Stimulated activated CD8-positive, alpha-beta memory T cell treated with anti-CD3 and anti-CD28 coated beads, Interleukin-4, amount 100 ng/mL, for 1 hour (primary cell): ENCODE measurements around the gene RPL7A.
"Not testable (repeated sequence)": the region's sequence is repeated elsewhere in the genome, so short reads cannot be mapped to it uniquely, and the experiment has no call there.

Experiments used
- DNase-seq, 2 donors: peaks; one replicate each; pipeline ENCODE4 v3.0.0-alpha.2; 2020; ENCODE audit warnings: low read depth in 2 of 2, low spot score in 1 of 2

RPL7A gene

DNA sequence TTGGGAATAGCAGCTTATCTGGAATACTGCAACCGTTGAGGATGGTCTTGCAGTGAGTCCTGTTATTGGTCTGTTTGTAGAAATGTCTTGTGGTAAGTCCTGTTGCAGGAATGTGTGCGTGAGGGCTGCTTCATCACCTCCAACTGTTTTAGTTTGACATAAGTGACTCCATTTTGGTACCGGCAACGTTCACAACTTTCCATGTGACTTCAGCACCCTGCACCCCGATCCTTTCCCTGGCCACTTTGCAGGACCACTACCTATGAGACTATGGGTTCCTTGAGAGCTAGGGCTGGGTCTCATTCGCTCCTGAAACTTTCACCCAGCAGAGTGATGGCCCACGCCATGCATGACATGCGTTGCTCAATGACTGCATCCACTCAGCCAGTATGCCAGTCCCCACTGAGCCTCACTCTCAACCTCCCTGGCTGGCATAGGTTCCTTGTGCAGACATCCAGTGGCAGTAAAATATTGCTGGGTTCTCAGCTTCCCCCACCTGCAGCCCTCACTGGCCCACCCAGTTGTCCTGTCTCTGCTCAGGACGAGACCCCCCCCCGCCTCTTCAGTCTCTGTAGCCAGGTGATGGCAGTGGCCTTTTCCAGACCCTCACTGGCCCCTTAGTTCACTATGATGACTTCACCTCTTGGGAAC lies 20.1 kb upstream of the RPL7A start:
- DNase-seq: no peak

DNA sequence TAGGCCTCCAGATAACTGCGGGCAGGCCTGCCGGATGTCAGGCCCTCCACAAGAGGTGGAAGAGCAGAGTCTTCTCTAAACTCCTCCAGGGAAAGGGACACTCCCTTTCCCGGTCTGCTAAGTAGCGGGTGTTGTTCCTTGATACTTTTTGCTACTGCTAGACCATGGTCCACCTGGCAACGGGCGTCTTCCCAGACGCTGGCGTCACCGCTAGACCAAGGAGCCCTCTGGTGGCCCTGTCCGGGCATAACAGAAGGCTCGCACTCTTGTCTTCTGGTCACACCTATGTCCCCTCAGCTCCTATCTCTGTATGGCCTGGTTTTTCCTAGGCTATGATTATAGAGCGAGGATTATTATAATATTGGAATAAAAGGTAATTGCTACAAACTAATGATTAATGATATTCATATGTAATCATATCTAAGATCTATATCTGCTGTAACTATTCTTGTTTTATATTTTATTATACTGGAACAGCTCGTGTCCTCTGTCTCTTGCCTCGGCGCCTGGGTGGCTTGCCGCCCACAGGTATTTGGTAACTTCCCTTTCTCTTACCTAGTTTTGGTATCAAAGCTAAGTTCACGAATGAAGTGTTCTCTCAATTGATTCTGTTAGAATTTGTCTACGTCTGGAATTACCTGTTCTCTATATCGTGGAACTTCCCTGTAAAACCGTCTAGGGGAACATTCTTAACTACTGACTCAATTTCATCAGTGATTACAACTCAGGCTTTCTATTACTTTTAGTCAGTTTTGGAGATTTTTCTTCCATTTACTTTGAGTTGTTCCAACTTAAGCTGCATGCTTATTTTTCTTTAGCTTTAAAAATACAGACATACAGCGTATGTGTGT lies 18.5 kb upstream of the RPL7A start:
- not testable (repeated sequence) for DNase-seq

DNA sequence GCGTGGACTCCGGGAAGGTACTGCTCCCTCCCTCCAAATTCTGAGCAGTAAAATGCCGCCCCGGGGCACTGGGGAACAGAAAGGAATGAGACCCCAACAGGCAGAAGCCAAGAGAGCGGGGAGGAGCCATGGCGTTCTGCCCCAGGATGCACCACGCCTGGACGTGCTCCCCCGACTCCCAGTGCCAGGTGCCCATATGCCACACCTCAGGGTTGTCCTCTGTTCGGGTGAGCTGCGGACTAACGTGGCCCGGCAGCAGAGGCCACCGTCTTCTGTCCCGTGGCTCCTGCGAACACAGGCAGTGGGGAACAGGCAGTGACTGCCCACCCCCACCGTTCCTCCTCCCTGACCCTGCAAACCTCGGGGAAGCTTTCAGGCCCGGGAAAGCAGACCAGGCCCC lies 16.8 kb upstream of the RPL7A start:
- DNase-seq: no peak

DNA sequence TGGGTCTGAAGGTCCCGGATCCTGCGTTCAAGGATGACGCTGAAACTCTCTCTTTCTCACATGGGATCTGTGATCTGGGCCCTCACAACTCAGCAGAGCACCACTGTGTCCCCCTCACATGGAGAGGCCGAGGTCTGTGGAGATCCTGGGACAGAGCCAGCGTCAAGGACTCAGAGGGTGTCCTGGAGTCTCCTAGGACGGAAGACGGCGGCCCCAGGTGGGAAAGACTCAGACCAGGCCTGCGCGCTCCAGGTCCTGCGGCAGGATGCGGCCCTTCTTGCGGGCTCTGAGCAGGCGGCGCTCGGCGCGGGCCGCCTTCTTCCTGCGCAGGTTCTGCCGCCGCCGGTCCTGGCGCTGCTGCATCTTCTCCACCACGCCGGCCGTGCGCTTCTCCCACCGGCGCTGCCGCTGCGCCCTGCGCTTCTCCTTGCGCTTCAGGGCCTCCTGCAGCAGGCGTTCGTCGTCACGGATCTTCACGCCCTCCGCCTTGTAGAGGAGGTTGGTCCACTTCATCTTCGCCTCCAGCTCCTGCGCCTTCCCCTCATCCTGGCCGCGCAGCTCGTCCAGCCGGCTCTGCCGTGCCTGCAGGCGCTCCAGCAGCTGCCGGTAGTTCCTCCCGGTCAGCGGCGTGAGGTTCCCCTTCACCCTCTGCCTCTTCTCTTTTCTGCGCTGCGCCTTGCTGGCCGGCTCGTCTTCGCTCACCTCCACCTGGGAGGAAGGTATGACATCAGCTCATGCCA lies 16.2 kb upstream of the RPL7A start:
- DNase-seq: no peak

DNA sequence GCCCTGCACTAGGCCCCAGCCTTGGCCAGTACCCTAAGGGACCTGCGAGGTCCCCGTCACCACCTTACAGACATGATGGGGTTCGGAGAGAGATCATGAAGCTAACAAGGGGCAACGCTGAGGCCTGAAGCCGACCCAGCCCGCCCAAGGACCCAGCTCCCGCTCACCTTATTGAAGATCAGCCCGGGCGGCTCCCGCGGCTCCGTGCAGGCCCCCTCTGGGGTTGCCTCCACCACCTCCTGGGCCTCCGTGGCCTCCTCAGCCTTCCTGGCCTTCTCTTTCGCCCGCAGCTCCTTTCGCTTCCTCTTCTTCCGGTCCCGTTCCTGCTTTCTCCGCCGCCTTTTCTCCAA lies 15.7 kb upstream of the RPL7A start:
- no peak for DNase-seq

DNA sequence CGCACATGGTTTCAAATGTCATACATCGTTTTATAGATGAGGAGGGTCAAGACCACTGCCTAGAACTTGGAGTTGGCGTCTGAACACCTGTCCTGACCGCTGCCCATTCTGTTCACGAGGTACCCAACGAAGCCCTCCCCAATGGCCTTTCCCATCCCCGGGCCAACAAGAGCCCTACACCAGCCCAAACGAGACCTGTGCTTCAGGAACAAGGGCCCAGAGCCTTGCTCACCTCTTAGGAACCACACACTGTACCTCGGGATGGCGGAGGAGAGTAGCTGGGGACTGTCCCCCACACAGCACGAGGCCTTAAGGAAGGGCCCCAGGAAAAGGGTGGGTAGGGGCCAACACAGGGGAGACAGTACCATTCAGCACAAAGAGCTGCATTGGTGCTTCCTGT lies 15.0 kb upstream of the RPL7A start:
- no peak for DNase-seq

- no peak for DNase-seq
Observed at GRCh38 chr9:133333566-133333965, 14.5 kb upstream of the RPL7A start.

DNA sequence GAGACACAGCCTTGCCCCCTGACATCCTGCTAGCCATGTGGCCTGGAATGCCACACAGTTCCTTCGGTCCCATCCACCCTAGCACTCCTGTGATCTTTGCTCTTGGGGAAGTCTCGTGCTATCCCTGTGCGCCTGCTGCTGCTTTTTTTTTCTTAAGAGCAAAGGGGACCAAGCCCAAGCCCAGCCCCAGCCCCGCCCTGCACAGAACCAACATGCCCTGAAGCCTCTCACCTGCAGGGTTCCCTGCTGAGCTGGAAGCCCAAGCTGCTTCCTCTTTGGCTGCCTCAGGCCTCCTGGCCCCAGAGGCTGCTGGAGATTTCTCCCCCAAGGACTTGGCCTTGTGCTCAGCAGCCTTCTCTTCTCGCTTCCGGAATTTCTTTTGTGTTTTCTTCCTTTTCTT lies 13.9 kb upstream of the RPL7A start:
- no peak for DNase-seq

DNA sequence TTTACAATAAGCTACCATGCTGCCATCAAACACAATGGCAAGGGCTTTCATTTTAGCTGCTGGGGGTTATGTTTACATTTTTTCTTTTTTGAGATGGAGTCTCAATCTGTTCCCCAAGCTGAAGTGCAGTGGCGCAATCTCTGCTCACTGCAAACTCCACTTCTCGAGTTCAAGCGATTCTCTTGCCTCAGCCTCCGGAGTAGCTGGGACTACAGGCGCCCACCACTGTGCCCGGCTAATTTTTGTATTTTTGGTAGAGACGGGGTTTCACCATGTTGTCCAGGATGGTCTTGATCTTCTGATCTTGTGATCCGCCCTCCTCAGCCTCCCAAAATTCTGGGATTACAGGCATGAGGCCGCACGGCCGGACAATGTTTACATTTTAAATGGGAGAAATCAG lies 13.1 kb upstream of the RPL7A start:
- DNase-seq: not testable (repeated sequence)

DNA sequence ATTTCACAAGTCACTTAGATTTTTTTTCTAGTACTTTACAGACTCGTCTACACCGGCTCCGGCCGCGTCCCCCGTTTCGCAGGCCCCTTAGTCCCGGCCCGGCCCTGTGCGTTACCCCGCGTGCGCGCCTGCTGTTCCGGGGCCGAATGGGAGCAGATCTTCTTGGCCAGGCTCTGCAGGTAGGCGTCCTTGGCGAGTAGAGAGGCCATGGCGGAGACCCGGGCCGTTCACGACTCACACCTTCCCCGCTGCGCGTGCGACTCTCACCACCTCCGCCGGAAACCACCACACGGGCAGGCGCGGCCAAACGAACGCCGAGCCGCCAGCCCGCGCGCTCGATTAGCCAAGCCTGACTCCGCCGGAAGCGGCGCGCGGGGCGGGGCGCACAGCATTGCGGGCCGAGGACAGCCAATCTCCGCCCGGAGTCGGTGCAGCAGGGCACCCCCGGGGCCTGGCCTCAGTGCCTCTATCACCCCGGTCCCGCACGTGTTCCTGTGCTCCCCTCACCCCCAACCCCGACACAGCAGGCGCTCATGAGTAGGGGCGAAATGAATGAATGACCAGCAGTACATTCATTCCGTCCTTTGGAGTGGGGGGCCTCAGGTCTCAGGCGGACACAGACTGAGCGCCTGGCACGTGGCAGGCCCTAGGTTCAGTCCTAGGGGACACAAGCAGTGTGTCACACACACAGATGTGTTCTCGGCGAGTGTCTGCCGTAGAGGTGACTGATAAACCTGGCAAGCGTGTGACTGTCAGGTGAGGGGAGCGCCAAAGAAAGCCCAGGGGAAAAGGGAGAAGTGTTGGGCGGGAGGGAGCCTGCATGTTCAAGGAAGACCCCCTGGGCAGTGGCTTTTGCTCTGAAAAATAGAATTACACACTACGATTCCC lies 11.8 kb upstream of the RPL7A start, which contains the start of gene SURF6:
Gene SURF6 (minus strand): TSS at position 265 of the 888 bp plus-strand sequence. CDS start 56 bp downstream, at position 209.
- peak; percentile 85 to 86 for DNase-seq

DNA sequence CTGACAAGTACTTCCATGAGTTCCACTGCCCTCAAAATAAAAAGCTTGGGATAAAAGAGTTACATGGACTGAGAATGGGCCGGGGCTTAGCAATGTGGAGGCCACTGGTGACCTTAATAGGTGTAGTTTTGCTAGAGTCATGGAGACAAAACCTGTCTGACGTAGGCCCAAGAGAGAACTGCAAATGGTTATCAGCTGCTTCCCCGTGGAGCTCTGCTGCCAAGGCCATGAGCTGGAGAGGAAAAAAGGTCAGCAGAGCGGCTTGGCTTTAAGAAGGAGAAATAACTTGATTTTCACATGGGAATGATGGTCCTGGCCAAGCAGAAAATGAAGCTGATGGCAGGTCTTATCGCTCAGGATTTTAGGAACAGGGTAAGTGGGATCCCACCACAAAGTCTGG lies 8.4 kb upstream of the RPL7A start:
- DNase-seq: no peak

DNA sequence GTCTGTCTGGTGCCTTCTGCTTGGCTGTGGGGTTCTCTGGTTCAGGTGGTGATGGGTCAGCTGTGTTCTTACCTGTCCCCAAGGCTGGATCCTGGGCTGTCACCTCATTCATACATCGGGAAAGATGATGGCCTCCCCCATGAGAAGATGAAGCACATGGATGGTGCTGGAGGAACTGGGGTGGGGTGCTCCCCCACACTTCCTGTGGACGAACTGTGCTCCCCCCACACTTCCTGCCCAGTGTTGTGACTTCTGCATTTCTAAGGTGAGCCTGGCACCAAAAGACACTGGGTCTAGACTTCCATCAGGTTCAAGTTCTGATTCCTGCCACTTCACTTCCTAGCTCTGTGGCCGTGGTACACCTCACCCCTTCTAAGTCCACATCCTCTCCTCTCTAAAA lies 7.8 kb upstream of the RPL7A start:
- DNase-seq: no peak

GRCh38 chr9:133340916-133341315 lies 7.1 kb upstream of the RPL7A start:
- no peak for DNase-seq

- no peak for DNase-seq
Observed at GRCh38 chr9:133341369-133342068, 6.5 kb upstream of the RPL7A start.

GRCh38 chr9:133342069-133342406 lies 6.0 kb upstream of the RPL7A start:
- no peak for DNase-seq

DNA sequence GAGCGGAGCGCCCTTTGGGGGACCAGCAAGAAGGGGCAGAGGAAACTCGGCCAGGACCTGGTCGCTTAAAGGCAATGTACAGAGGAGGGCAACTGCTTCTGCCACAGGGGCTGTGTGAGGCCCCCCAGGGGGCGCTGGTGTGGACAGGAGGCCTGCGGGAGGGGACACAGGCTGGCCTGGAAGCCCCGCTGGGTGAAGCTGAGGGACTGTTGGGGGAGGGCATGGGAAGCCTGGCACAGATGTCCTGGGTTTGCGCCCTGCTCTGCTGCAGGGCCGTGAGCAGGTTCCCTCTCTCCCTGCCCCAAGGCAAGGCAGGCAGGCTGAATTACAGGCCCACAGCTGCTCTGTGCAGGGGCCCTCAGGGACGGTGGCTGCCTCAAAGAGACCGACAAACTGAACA lies 5.4 kb upstream of the RPL7A start:
- DNase-seq: no peak

GRCh38 chr9:133344071-133344470 lies 3.9 kb upstream of the RPL7A start:
- DNase-seq: no peak

DNA sequence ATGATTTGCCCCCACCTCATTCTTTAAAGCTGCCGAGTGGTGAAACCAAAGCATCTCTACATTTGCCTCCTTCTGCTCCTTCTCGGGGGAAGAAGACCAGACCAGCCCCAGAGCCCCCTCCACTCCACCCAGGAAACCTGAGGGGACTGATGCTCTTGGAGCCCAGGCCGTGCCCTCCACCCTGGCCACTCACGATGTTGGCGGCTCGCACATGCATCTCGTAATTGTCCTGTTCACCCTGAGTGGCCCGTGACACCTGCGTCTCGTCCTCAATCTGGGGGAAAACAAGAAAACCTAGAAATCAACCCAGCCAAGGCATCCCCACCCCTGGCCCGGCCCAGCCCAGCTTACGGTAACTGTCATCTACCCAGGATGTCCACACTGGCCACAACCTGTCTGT lies 3.0 kb upstream of the RPL7A start:
- no peak for DNase-seq

DNA sequence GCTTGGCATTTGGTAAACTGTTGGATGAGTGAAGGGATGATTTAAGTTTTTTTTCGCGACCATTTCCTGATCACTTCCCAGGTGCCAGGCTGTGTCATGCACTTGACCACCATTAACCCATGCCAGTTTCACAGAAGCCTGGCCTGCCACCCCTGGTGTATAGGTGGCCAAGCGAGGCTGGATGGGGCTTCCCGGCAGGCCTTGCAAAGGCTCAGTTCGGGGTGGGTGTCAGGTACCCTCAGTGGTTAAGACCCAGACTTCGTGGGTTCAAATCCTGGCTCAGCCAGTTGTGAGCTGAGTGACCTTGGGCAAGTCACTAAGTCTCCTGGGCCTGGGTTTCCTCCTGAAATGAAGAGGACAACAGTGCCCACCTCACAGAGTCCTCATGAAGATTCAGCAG lies 2.4 kb upstream of the RPL7A start:
- no peak for DNase-seq

- no peak for DNase-seq
Observed at GRCh38 chr9:133346021-133346785, 1.8 kb upstream of the RPL7A start.
